Transverse colon (tissue), 4 donors: ENCODE measurements around the gene GPHA2. TPM values are rescaled to one million over a fixed set of nuclear protein-coding genes. Genes with fewer than 3 reads are reported as not detected.

ENCODE experiments used
- DNase-seq: peaks from one replicate; pipeline ENCODE4 v3.0.0-alpha.2; 2019
- H3K27ac ChIP-seq, 4 donors: fragments of 200-600 bp; sonication (generic); 2 replicates each; pipeline ENCODE4 v1.5.1; 2016 to 2018; ENCODE audit warnings: inconsistent platforms in 4 of 4
- H3K27me3 ChIP-seq: fragments of 200-600 bp; sonication (generic); 2 replicates; pipeline ENCODE4 v1.5.1; 2017; ENCODE audit warnings: inconsistent platforms
- H3K36me3 ChIP-seq, 4 donors: fragments of 200-600 bp; sonication (generic); 2 replicates each; pipeline ENCODE4 v1.5.1; 2017 to 2019; ENCODE audit warnings: inconsistent platforms in 4 of 4
- H3K4me1 ChIP-seq, 4 donors: fragments of 200-600 bp; sonication (generic); 2 replicates each; pipeline ENCODE4 v1.5.1; 2017 to 2020; ENCODE audit warnings: inconsistent platforms in 4 of 4
- H3K4me3 ChIP-seq, 4 donors: fragments of 200-600 bp; sonication (generic); 1 replicate in 1 of 4; 2 replicates in 3 of 4; pipeline versions ENCODE4 v1.5.1 to v1.6.1; 2017 to 2019; ENCODE audit warnings: inconsistent platforms in 4 of 4
- H3K9me3 ChIP-seq, 2 donors: fragments of 200-600 bp; sonication (generic); 2 replicates each; pipeline ENCODE4 v1.5.1; 2017 to 2019; ENCODE audit warnings: inconsistent platforms in 2 of 2
- CTCF ChIP-seq, 5 experiments: fragments of 200-600 bp in 3 of 5; fragments of 450-650 bp in 2 of 5; sonication (generic) in 3 of 5; IDR thresholded peaks; 1 replicate in 2 of 5; 2 replicates in 3 of 5; pipeline ENCODE4 v1.5.1; 2016 to 2017; ENCODE audit warnings: antibody characterized with exemption in 5 of 5, inconsistent platforms in 3 of 5, mild to moderate bottlenecking in 2 of 5, moderate library complexity in 1 of 5
- EP300 ChIP-seq: sonication (generic); formaldehyde crosslinking; IDR thresholded peaks from one replicate; pipeline ENCODE4 v1.6.1; 2017; ENCODE audit warnings: antibody characterized with exemption, low read depth
- POLR2A ChIP-seq: fragments of 450-650 bp; IDR thresholded peaks from one replicate; pipeline ENCODE4 v1.6.1; 2016; ENCODE audit warnings: antibody characterized with exemption, mild to moderate bottlenecking, moderate library complexity
- POLR2AphosphoS5 ChIP-seq, 3 donors: sonication (generic); formaldehyde crosslinking; IDR thresholded peaks; one replicate each; pipeline ENCODE4 v1.6.1; 2016; ENCODE audit warnings: antibody characterized with exemption in 3 of 3
- WGBS, 2 donors: methylation state at CpG; one replicate each; pipeline ENCODE4 v1.1.5; 2018; ENCODE audit warnings: low coverage in 1 of 2; 5-methylcytosine and 5-hydroxymethylcytosine counted together
- in situ Hi-C, 4 donors: fragments of 200-750 bp; cut with MboI; loops; one replicate each; pipeline versions ENCODE4 v1.15.0 to v1.15.1; 2017; ENCODE audit warnings: low sequenced_read_pairs in 3 of 4, low pct_ligation_motif_present in 1 of 4, low pct_unique_long_range_greater_than_20kb in 1 of 4
- intact Hi-C: fragments of 100-400 bp; cut with DNase I; formaldehyde crosslinking; loops from one replicate; pipeline ENCODE4 v1.15.1; 2023; ENCODE audit warnings: low total_unique reads
- total RNA-seq, 4 donors: library from RNA; depleted of rRNA; stranded (reverse); fragments of >200 nt; gene quantifications; one replicate each; pipeline ENCODE4 v1.1.0, GENCODE V29; 2016

Gene GPHA2
- total RNA-seq, 4 donors from 2014 or later = 6.0 TPM; not detected in 3

GRCh38 chr11:64917663-64917995, 18.1 kb downstream of the GPHA2 start:
- Histone ChIP-seq H3K4me3 (peak overlapping the region; percentile 15 to 92 (median 35)), H3K9me3 (no peaks in the 10 kb centered on the region), H3K27ac (peak overlapping the region; percentile 85 to 88 (median 87)), H3K27me3 (no peaks in the 10 kb centered on the region), H3K36me3 (peaks cover 0 to 11% (median 3%) of the 10 kb centered on the region in 4 donors), H3K4me1 (peaks cover 14 to 27% (median 24%) of the 10 kb centered on the region in 4 donors)
- in situ Hi-C loops (no loop called here), intact Hi-C loops (no loop called here)
- no peak for DNase-seq
- 1 to 6% methylated on average over 6 of the region's 6 CpGs for WGBS, 2 donors
- TF ChIP-seq POLR2AphosphoS5 (IDR thresholded peaks at IDR 0.05) (no peak), POLR2A (no peak), EP300 (no peak), CTCF (IDR thresholded peaks at IDR 0.05) (no peak)

- peaks cover 14 to 27% (median 24%) of the 10 kb centered on the region in 4 donors for H3K4me1 ChIP-seq
- 0% methylated on average over 44 of the region's 57 CpGs; no CpG with 5 or more reads in 1 of the 2 donors for WGBS, 2 donors
- TF ChIP-seq CTCF (IDR thresholded peaks at IDR 0.05) = no peak
- TF ChIP-seq EP300 = no peak
- peak; percentile 97 for TF ChIP-seq POLR2A
- peak; percentile 95 for TF ChIP-seq POLR2AphosphoS5 (IDR thresholded peaks at IDR 0.05)
- peaks cover 0 to 13% (median 4%) of the 10 kb centered on the region in 4 donors for H3K36me3 ChIP-seq
- DNase-seq = peak; percentile 99
- H3K4me3 ChIP-seq = peak within 1 kb of the TSS; percentile 79 to 92 (median 86)
- intact Hi-C loops (no loop called here), in situ Hi-C loops (no loop called here)
- peak within 1 kb of the TSS; percentile 86 to 93 (median 88) for H3K27ac ChIP-seq
- no peaks in the 10 kb centered on the region for H3K9me3 ChIP-seq
- no peaks in the 10 kb centered on the region for H3K27me3 ChIP-seq
Observed at GRCh38 chr11:64916775-64917662, 18.7 kb downstream of the GPHA2 start, which contains the start of gene ATG2A. ATG2A (minus strand) TSS chr11:64917209; CDS start chr11:64917135, 74 bp downstream.

GRCh38 chr11:64916040-64916774, 19.5 kb downstream of the GPHA2 start:
- peak overlapping the region; percentile 79 to 92 (median 86) for H3K4me3 ChIP-seq
- in situ Hi-C loops (no loop called here), intact Hi-C loops (no loop called here)
- H3K9me3 ChIP-seq = no peaks in the 10 kb centered on the region
- peak overlapping the region; percentile 86 to 93 (median 88) for H3K27ac ChIP-seq
- TF ChIP-seq EP300 (no peak), POLR2A (no peak), POLR2AphosphoS5 (IDR thresholded peaks at IDR 0.05) (peak in 1 of 3 donors; percentile 8)
- 9% methylated on average over 23 of the region's 23 CpGs; no CpG with 5 or more reads in 1 of the 2 donors for WGBS, 2 donors
- peaks cover 0 to 21% (median 8%) of the 10 kb centered on the region in 4 donors for H3K36me3 ChIP-seq
- H3K4me1 ChIP-seq = peaks cover 14 to 27% (median 24%) of the 10 kb centered on the region in 4 donors
- peak; percentile 56 for DNase-seq
- H3K27me3 ChIP-seq = no peaks in the 10 kb centered on the region

GRCh38 chr11:64915376-64915887, 20.3 kb downstream of the GPHA2 start:
- H3K4me3 ChIP-seq = peak overlapping the region in 1 of 4 donors; percentile 92
- H3K4me1 ChIP-seq = peaks cover 14 to 27% (median 24%) of the 10 kb centered on the region in 4 donors
- in situ Hi-C loops (no loop called here), intact Hi-C loops (no loop called here)
- H3K9me3 ChIP-seq = no peaks in the 10 kb centered on the region
- peaks cover 0 to 26% (median 12%) of the 10 kb centered on the region in 4 donors for H3K36me3 ChIP-seq
- no peak for DNase-seq
- H3K27me3 ChIP-seq = no peaks in the 10 kb centered on the region
- whole genome bisulfite sequencing, 2 donors = 80% methylated on average over 2 to 7 of the region's 7 CpGs
- H3K27ac ChIP-seq = peak overlapping the region in 2 of 4 donors; percentile 88 to 93
- no peak for TF ChIP-seq POLR2AphosphoS5 (IDR thresholded peaks at IDR 0.05)
- TF ChIP-seq EP300 = no peak
